Measurements from ENCODE around the gene LTB4R2. TPM values are rescaled to one million over a fixed set of nuclear protein-coding genes. Genes with fewer than 3 reads are reported as not detected.

Gene LTB4R2
- total and polyA plus RNA-seq, 2 experiments from 2014 or later = 0.45 to 3.5 TPM

DNA sequence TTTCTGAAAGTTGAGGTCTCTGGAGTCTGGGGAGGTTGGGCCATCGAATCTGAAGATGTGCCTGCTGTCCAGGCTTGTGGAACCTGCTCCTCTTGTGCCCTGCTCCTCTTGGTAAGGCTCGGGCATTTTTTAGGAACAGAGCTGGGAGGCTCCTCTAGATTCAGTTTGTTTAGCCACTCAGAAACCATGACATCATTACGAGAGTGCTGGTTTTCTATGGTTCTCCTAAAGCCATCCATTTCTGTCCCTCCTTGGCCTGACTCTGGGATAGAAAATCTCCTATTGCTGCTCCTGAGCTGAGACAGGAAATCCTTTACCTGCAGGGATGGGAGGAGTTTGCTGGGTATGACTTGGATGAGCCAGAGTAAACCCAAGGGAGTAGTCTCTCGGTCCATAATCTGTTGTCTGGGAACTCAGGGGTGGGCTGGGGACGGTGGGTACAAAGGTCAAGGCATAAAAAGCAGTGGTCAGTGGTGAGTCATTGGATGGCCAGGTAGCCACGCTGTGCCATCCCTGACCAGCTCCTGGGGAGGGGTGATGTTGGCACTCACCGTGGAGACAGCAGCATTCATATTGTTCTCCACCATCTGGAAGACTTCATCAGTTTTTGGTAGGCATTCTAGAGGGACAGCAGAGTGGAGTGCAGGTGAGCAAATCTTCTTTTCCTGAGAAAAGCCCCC, 27.3 kb downstream of the LTB4R2 start:
- Histone ChIP-seq H3K79me2 (ENCODE audit: insufficient read depth) (no peaks in the 10 kb centered on the region), H3K4me1 (ENCODE audit: insufficient read depth) (peaks cover 7% of the 10 kb centered on the region; the same call in 1 of the 2 replicates), H3K9ac (no peak overlapping the region), H3K4me2 (ENCODE audit: unreplicated experiment) (no peak overlapping the region), H2AFZ (no peak overlapping the region), H4K20me1 (ENCODE audit: insufficient read depth) (no peaks in the 10 kb centered on the region), H3K9me3 (ENCODE audit: low read depth) (no peaks in the 10 kb centered on the region), H3F3A (ENCODE audit: insufficient read depth) (no peaks in the 10 kb centered on the region), H3K36me3 (ENCODE audit: low read depth) (no peaks in the 10 kb centered on the region), H3K27ac (no peak overlapping the region), H3K27me3 (replicated peaks; ENCODE audit: insufficient read depth) (no peaks in the 10 kb centered on the region), H3K9me2 (ENCODE audit: insufficient read depth) (no peaks in the 10 kb centered on the region), H3K4me3 (no peak overlapping the region)
- in situ Hi-C loops (cut with MboI) = loop anchor here (5.0 kb wide), 1 partner anchor 100 kb away; no protein-coding TSS in a partner anchor
- no peak for DNase-seq
- TF ChIP-seq EZH2phosphoT487 (IDR thresholded peaks at IDR 0.05; ENCODE audit: insufficient read depth, low read depth) = no peak
- no peak for TF ChIP-seq EZH2 (IDR thresholded peaks at IDR 0.05; ENCODE audit: insufficient read depth, poor library complexity, severe bottlenecking)
- WGBS, 2 experiments (ENCODE audit: low coverage in 1 of 2, low lambda C conversion rate in 2 of 2, missing lambda C conversion rate in 2 of 2) = 81 to 84% methylated on average over 7 of the region's 7 CpGs

DNA sequence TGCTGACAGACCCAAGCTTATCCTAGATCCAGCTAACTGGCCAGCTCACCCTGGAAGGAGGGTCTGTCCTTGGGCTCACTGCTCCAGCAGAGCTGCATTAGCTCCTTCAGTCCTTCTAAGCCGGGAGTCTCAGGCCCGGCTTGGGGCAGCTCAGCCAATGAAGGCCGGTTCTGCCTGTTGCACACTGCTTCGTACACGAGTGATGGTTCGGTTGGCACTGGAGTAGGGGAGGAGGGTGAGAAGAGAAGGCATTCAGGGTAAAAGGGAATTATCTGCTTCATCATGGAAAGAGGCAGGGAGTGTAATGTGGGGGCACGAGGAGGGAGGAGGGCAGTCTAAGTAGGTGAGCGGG, 27.9 kb downstream of the LTB4R2 start:
- WGBS, 2 experiments (ENCODE audit: low coverage in 1 of 2, low lambda C conversion rate in 2 of 2, missing lambda C conversion rate in 2 of 2) = 88 to 92% methylated on average over 8 of the region's 8 CpGs
- no peaks in the 10 kb centered on the region for H3K36me3 ChIP-seq (ENCODE audit: low read depth)
- no peaks in the 10 kb centered on the region for H4K20me1 ChIP-seq (ENCODE audit: insufficient read depth)
- H3K4me3 ChIP-seq = no peak overlapping the region
- H3K79me2 ChIP-seq (ENCODE audit: insufficient read depth) = no peaks in the 10 kb centered on the region
- H2AFZ ChIP-seq = no peak overlapping the region
- H3F3A ChIP-seq (ENCODE audit: insufficient read depth) = no peaks in the 10 kb centered on the region
- in situ Hi-C loops (cut with MboI) = loop anchor here (5.0 kb wide), 1 partner anchor 100 kb away; no protein-coding TSS in a partner anchor
- H3K9me3 ChIP-seq (ENCODE audit: low read depth) = no peaks in the 10 kb centered on the region
- TF ChIP-seq EZH2phosphoT487 (IDR thresholded peaks at IDR 0.05; ENCODE audit: insufficient read depth, low read depth) (no peak), EZH2 (IDR thresholded peaks at IDR 0.05; ENCODE audit: insufficient read depth, poor library complexity, severe bottlenecking) (no peak)
- no peak overlapping the region for H3K27ac ChIP-seq
- no peak overlapping the region for H3K9ac ChIP-seq
- no peaks in the 10 kb centered on the region for H3K27me3 ChIP-seq (replicated peaks; ENCODE audit: insufficient read depth)
- no peak for DNase-seq
- peaks cover 7% of the 10 kb centered on the region; the same call in 1 of the 2 replicates for H3K4me1 ChIP-seq (ENCODE audit: insufficient read depth)
- H3K9me2 ChIP-seq (ENCODE audit: insufficient read depth) = no peaks in the 10 kb centered on the region
- H3K4me2 ChIP-seq (ENCODE audit: unreplicated experiment) = no peak overlapping the region

DNA sequence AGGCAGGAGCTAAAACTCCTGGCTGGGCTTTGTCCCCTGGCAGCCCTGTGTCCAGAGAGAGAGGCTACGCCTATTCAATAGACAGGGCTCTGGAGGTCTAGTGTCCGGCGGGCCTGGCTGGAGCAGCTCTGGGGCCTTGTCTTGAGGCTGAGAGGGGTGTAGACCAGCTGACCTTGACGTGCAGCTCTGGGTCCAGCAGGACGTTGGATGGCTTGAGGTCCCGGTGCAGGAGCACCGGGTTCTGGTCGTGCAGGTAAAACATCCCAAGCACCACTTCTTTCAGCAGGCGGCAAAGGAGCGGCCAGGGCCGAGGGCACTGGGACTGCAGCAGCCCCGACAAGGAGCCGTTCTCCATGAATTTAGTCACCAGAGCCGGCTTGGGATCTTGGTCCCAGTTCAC, 28.9 kb downstream of the LTB4R2 start:
- 73 to 81% methylated on average over 14 of the region's 14 CpGs for WGBS, 2 experiments (ENCODE audit: low coverage in 1 of 2, low lambda C conversion rate in 2 of 2, missing lambda C conversion rate in 2 of 2)
- Histone ChIP-seq H3K79me2 (ENCODE audit: insufficient read depth) (no peaks in the 10 kb centered on the region), H3K9me2 (ENCODE audit: insufficient read depth) (no peaks in the 10 kb centered on the region), H3K27ac (no peak overlapping the region), H2AFZ (peak overlapping the region; percentile 90; the same call in 1 of the 2 replicates), H3K36me3 (ENCODE audit: low read depth) (no peaks in the 10 kb centered on the region), H3K27me3 (replicated peaks; ENCODE audit: insufficient read depth) (no peaks in the 10 kb centered on the region), H4K20me1 (ENCODE audit: insufficient read depth) (no peaks in the 10 kb centered on the region), H3K4me2 (ENCODE audit: unreplicated experiment) (peak overlapping the region; percentile 83), H3K9ac (no peak overlapping the region), H3F3A (ENCODE audit: insufficient read depth) (no peaks in the 10 kb centered on the region), H3K4me1 (ENCODE audit: insufficient read depth) (peaks cover 6% of the 10 kb centered on the region; the same call in 1 of the 2 replicates), H3K4me3 (peak overlapping the region; percentile 73), H3K9me3 (ENCODE audit: low read depth) (no peaks in the 10 kb centered on the region)
- TF ChIP-seq EZH2 (IDR thresholded peaks at IDR 0.05; ENCODE audit: insufficient read depth, poor library complexity, severe bottlenecking) (no peak), EZH2phosphoT487 (IDR thresholded peaks at IDR 0.05; ENCODE audit: insufficient read depth, low read depth) (no peak)
- no peak for DNase-seq
- in situ Hi-C loops (cut with MboI) = loop anchor here (5.0 kb wide), 1 partner anchor 98 kb away; no protein-coding TSS in a partner anchor

DNA sequence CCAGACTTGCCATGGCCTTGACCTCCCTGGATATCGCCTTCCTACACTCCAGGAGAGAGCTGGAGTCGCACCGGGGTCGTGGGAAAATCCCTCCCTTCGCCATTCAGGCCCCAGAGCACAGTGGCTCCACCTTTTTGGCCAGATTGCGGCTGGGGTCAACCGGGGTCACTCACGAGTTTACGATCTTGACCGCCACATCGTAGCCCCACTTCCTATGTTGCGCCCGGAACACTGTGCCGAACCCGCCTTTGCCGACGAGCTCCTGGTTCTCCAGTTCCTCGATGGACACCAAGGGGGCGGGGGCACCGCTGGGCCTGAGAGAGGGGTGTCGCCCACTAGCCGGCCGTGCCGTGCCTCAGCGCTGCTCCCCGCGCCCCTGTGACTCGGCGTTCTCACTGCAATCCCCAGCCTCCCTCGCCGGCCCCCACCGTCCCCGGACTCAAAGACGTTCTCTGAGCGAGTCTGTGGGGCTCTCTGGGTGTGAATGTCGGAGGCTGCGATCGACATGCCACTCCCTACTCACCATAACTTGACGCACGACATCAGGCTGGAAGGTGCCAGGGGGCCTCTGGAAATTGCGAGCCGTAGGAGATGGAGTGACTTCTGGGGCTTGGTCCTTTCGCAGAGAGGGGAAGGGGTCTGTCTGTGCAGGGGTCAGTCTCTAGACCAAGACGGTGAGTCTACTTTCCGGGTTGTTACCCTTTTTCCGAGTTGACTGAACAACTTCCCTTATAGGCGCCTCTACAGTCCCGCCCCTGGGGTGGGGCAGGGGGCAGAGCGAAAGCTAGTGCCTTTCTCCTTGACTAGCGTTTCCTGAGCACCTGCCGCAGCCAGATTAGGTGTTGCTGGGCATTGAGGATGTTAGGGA, 29.6 kb downstream of the LTB4R2 start, which contains the start of gene RIPK3:
Gene RIPK3, minus strand, starts transcription at position 708 of the 868 bp plus-strand sequence. Its CDS starts 165 bp downstream, at position 543.
- peak; percentile 42 for DNase-seq
- Histone ChIP-seq H3K79me2 (ENCODE audit: insufficient read depth) (no peaks in the 10 kb centered on the region), H4K20me1 (ENCODE audit: insufficient read depth) (no peaks in the 10 kb centered on the region), H3K4me2 (ENCODE audit: unreplicated experiment) (peak within 1 kb of the TSS; percentile 83), H3K4me3 (peak within 1 kb of the TSS; percentile 73), H3K9me2 (ENCODE audit: insufficient read depth) (no peaks in the 10 kb centered on the region), H3K9me3 (ENCODE audit: low read depth) (no peaks in the 10 kb centered on the region), H3K9ac (peak within 1 kb of the TSS; percentile 62), H3K36me3 (ENCODE audit: low read depth) (no peaks in the 10 kb centered on the region), H3F3A (ENCODE audit: insufficient read depth) (no peaks in the 10 kb centered on the region), H3K27ac (no peak within 1 kb of the TSS), H3K4me1 (ENCODE audit: insufficient read depth) (no peaks in the 10 kb centered on the region), H3K27me3 (replicated peaks; ENCODE audit: insufficient read depth) (no peaks in the 10 kb centered on the region), H2AFZ (peak within 1 kb of the TSS; percentile 90)
- TF ChIP-seq EZH2 (IDR thresholded peaks at IDR 0.05; ENCODE audit: insufficient read depth, poor library complexity, severe bottlenecking) (no peak), EZH2phosphoT487 (IDR thresholded peaks at IDR 0.05; ENCODE audit: insufficient read depth, low read depth) (no peak)
- 7 to 11% methylated on average over 36 to 51 of the region's 51 CpGs for WGBS, 2 experiments (ENCODE audit: low coverage in 1 of 2, low lambda C conversion rate in 2 of 2, missing lambda C conversion rate in 2 of 2)
- in situ Hi-C loops (cut with MboI) = loop anchor here (5.0 kb wide), 1 partner anchor 98 kb away; no protein-coding TSS in a partner anchor
